H1 (cell line): ENCODE measurements around the gene THAP10. TPM values are rescaled to one million over a fixed set of nuclear protein-coding genes. Genes with fewer than 3 reads are reported as not detected.

Experiments
- ASH2L ChIP-seq: fragments of 200-600, 300-600 bp; sonication (generic); IDR thresholded peaks from one replicate; pipeline ENCODE4 v1.7.1; 2017; ENCODE audit warnings: low read length
- ATF3 ChIP-seq: IDR thresholded peaks from 2 replicates; pipeline ENCODE4 v1.6.1; 2011; ENCODE audit warnings: low read depth, mild to moderate bottlenecking, low read length; ENCODE audit not compliant: insufficient read depth
- CHD1 ChIP-seq: IDR thresholded peaks from 2 replicates; pipeline ENCODE4 v1.6.1; 2012; ENCODE audit warnings: low read depth, low read length, improper control_type of control experiment
- CHD2 ChIP-seq: IDR thresholded peaks from 2 replicates; pipeline ENCODE4 v1.6.1; 2012; ENCODE audit warnings: low read length, improper control_type of control experiment
- CTBP2 ChIP-seq: IDR thresholded peaks from 2 replicates; pipeline ENCODE4 v1.7.0; 2011; ENCODE audit warnings: borderline replicate concordance, mild to moderate bottlenecking, moderate library complexity, mixed read lengths, low read length; ENCODE audit not compliant: insufficient read depth, insufficient read length
- CTCF ChIP-seq, 3 experiments: IDR thresholded peaks; 1 replicate in 2 of 3; 2 replicates in 1 of 3; pipeline versions ENCODE4 v1.5.1 to v1.6.1; 2011; ENCODE audit warnings: low read length in 3 of 3, mild to moderate bottlenecking in 3 of 3, inconsistent platforms in 2 of 3, low read depth in 1 of 3, moderate library complexity in 1 of 3; ENCODE audit not compliant: insufficient read depth in 1 of 3; ENCODE audit errors: control extremely low read depth in 1 of 3
- E2F6 ChIP-seq: IDR thresholded peaks from 2 replicates; pipeline ENCODE4 v1.6.1; 2012; ENCODE audit warnings: inconsistent platforms
- GTF2F1 ChIP-seq: IDR thresholded peaks from 2 replicates; pipeline ENCODE4 v1.6.1; 2012; ENCODE audit warnings: low read depth, low read length, improper control_type of control experiment, borderline replicate concordance
- HDAC2 ChIP-seq, 2 experiments: fragments of 300-600 bp in 1 of 2; sonication (generic) in 1 of 2; IDR thresholded peaks; 2 replicates each; pipeline ENCODE4 v1.6.1; 2011 to 2012; ENCODE audit warnings: low read depth in 2 of 2, low read length in 2 of 2, mild to moderate bottlenecking in 2 of 2, moderate library complexity in 2 of 2, borderline replicate concordance in 1 of 2, inconsistent platforms in 1 of 2
- KDM4A ChIP-seq: IDR thresholded peaks from one replicate; pipeline ENCODE4 v1.7.1; 2012; ENCODE audit warnings: low read depth, mild to moderate bottlenecking, moderate library complexity, low read length, inconsistent platforms; ENCODE audit not compliant: severe bottlenecking
- PHF8 ChIP-seq: fragments of 200-600 bp; sonication (generic); conservative IDR thresholded peaks from 2 replicates; pipeline ENCODE4 v1.7.1; 2012; ENCODE audit warnings: low read depth, mild to moderate bottlenecking, inconsistent platforms, low read length, moderate library complexity
- RBBP5 ChIP-seq: IDR thresholded peaks from 2 replicates; pipeline ENCODE4 v1.7.1; 2012; ENCODE audit warnings: low read depth, mild to moderate bottlenecking, inconsistent platforms, low read length, moderate library complexity, borderline replicate concordance
- RFX5 ChIP-seq: IDR thresholded peaks from 2 replicates; pipeline ENCODE4 v1.6.1; 2011; ENCODE audit warnings: low read depth, low read length, improper control_type of control experiment, borderline replicate concordance
- SIX5 ChIP-seq: IDR thresholded peaks from 2 replicates; pipeline ENCODE4 v1.6.1; 2011; ENCODE audit warnings: mild to moderate bottlenecking, low read depth, low read length
- SUZ12 ChIP-seq: fragments of 200-600 bp; sonication (generic); IDR thresholded peaks from 2 replicates; pipeline ENCODE4 v1.6.1; 2012; ENCODE audit warnings: mild to moderate bottlenecking, inconsistent platforms, low read length, moderate library complexity, mixed read lengths
- TBP ChIP-seq: IDR thresholded peaks from 2 replicates; pipeline ENCODE4 v1.6.1; 2011; ENCODE audit warnings: low read depth, low read length, improper control_type of control experiment
- TEAD4 ChIP-seq: IDR thresholded peaks from 2 replicates; pipeline ENCODE4 v1.6.1; 2012; ENCODE audit warnings: low read depth, low read length, inconsistent platforms, mixed read lengths
- polyA plus RNA-seq, 7 experiments: library from polyadenylated mRNA; depleted of rRNA in 3 of 7; stranded (reverse) in 5 of 7; unstranded in 2 of 7; fragments of >200 nt in 5 of 7; fragments of 200-250 nt in 2 of 7; gene quantifications; 1 replicate in 5 of 7; 2 replicates in 1 of 7; 4 replicates in 1 of 7; pipeline versions ENCODE4 v1.2.1 to v1.2.3, GENCODE V29; 2011 to 2013; ENCODE audit warnings: missing spikeins in 2 of 7, mixed read lengths in 2 of 7
- total RNA-seq: library from RNA; stranded (reverse); fragmentation: NEBNext Ultra II Directional; extraction: Animal tissue kit (Norgen Biotek cat#: 25700); gene quantifications from 2 replicates; pipeline ENCODE4 v1.2.1, GENCODE V29; 2021

THAP10 gene
- total and polyA plus RNA-seq, 2 of the 8 experiments (the other 6 are each of a cell fraction or from before 2014, with no cell fraction given) = 2.8 to 4.5 TPM

- TF ChIP-seq HDAC2 (IDR thresholded peaks at IDR 0.05; ENCODE audit: borderline replicate concordance in 1 of 2, low read depth in 2 of 2, low read length in 2 of 2) = 0 out of 4 replicates have a peak, but pooled peaks of 1 of the 2 experiments have one; percentile 27
- TF ChIP-seq RBBP5 = peak; percentile 14; the same call in 1 of the 2 replicates
- TF ChIP-seq CTCF (IDR thresholded peaks at IDR 0.05; ENCODE audit: control extremely low read depth in 1 of 3, insufficient read depth in 1 of 3, low read depth in 1 of 3, low read length in 3 of 3) = peak in 1 of 3 experiments; percentile 2; a peak in 1 of 4 replicates
- TF ChIP-seq PHF8 = peak; percentile 66
- no peak for TF ChIP-seq CHD2
- peak; percentile 94 for TF ChIP-seq KDM4A
- TF ChIP-seq TEAD4 = no peak
- TF ChIP-seq SUZ12 = no peak
- no peak for TF ChIP-seq CTBP2
- TF ChIP-seq ATF3 = no peak
- 0 out of 2 replicates have a peak, but pooled peaks have one; percentile 12 for TF ChIP-seq E2F6
- TF ChIP-seq RFX5 = no peak
- peak; percentile 31 for TF ChIP-seq ASH2L
- no peak for TF ChIP-seq SIX5
- TF ChIP-seq TBP = no peak; the same call in 1 of the 2 replicates
- TF ChIP-seq CHD1 = no peak
- TF ChIP-seq GTF2F1 = no peak
Observed at GRCh38 chr15:70853973-70854665, 38.1 kb downstream of the THAP10 start, which contains the start of gene LARP6 (continued).
